SK-N-SH (cell line): ENCODE results near the gene MAT1A.

ENCODE experiments used
- CHD2 ChIP-seq: fragments of 150-350 bp; IDR thresholded peaks from 2 replicates; pipeline ENCODE4 v1.6.1; 2018; ENCODE audit warnings: low read length; ENCODE audit not compliant: partially characterized antibody
- CTCF ChIP-seq: fragments of 200-600 bp; sonication (generic); IDR thresholded peaks from 2 replicates; pipeline ENCODE4 v1.6.1; 2017; ENCODE audit warnings: antibody characterized with exemption, mild to moderate bottlenecking, moderate library complexity
- EP300 ChIP-seq, 2 experiments: IDR thresholded peaks; 2 replicates each; pipeline versions ENCODE4 v1.4.0 to v1.6.1; 2012; ENCODE audit warnings: borderline replicate concordance in 1 of 2, low read depth in 1 of 2, low read length in 1 of 2
- EZH2phosphoT487 ChIP-seq: fragments of 200-600 bp; sonication (generic); IDR thresholded peaks from 2 replicates; pipeline ENCODE4 v1.6.1; 2017; ENCODE audit warnings: low read depth, mixed run types, mild to moderate bottlenecking, antibody characterized with exemption, moderate library complexity, borderline replicate concordance
- JUND ChIP-seq: IDR thresholded peaks from 2 replicates; pipeline ENCODE4 v1.4.0; 2012
- MAX ChIP-seq: IDR thresholded peaks from 2 replicates; pipeline ENCODE4 v1.4.0; 2012; ENCODE audit warnings: low read depth
- MXI1 ChIP-seq: IDR thresholded peaks from 2 replicates; pipeline ENCODE4 v1.6.1; 2012; ENCODE audit warnings: mild to moderate bottlenecking, low read depth, low read length, improper control_type of control experiment
- POLR2AphosphoS5 ChIP-seq: IDR thresholded peaks from 2 replicates; pipeline ENCODE4 v1.6.1; 2012; ENCODE audit warnings: low read depth, low read length
- RAD21 ChIP-seq: IDR thresholded peaks from 2 replicates; pipeline ENCODE4 v1.6.1; 2012; ENCODE audit warnings: mild to moderate bottlenecking, low read length
- SIN3A ChIP-seq: IDR thresholded peaks from 2 replicates; pipeline ENCODE4 v1.6.1; 2012; ENCODE audit warnings: low read depth, mild to moderate bottlenecking, low read length, moderate library complexity, borderline replicate concordance
- SMC3 ChIP-seq: IDR thresholded peaks from 2 replicates; pipeline ENCODE4 v1.6.1; 2012; ENCODE audit warnings: low read depth, low read length, improper control_type of control experiment
- TAF1 ChIP-seq: IDR thresholded peaks from 2 replicates; pipeline ENCODE4 v1.6.1; 2012; ENCODE audit warnings: low read depth, mild to moderate bottlenecking, low read length, moderate library complexity, borderline replicate concordance

- no peak for TF ChIP-seq TAF1
- no peak for TF ChIP-seq MAX
- no peak for TF ChIP-seq POLR2AphosphoS5
- no peak for TF ChIP-seq SIN3A
- TF ChIP-seq CTCF = no peak
- TF ChIP-seq SMC3 = no peak
- no peak for TF ChIP-seq EZH2phosphoT487
- TF ChIP-seq JUND = no peak
- no peak for TF ChIP-seq CHD2
- no peak for TF ChIP-seq EP300 (IDR thresholded peaks at IDR 0.05; ENCODE audit: borderline replicate concordance in 1 of 2, low read depth in 1 of 2, low read length in 1 of 2)
- TF ChIP-seq RAD21 = no peak
- TF ChIP-seq MXI1 = no peak
These were observed 33.3 kb upstream of the MAT1A start for GRCh38 chr10:80322711-80323110.
